Body of pancreas (tissue), 4 donors: ENCODE results near the gene LRP8. TPM values are rescaled to one million over a fixed set of nuclear protein-coding genes. Genes with fewer than 3 reads are reported as not detected.

Experiments
- ATAC-seq: fragments of 150-250 bp; one replicate; pipeline ENCODE4 v1.9.1; 2016
- DNase-seq, 4 donors: peaks; one replicate each; pipeline ENCODE4 v3.0.0-alpha.2; 2019
- H3K27ac ChIP-seq, 4 donors: fragments of 200-600 bp; sonication (generic); 1 replicate in 3 of 4; 2 replicates in 1 of 4; pipeline versions ENCODE4 v1.5.1 to v1.6.1; 2016 to 2019; ENCODE audit warnings: mild to moderate bottlenecking in 1 of 4, mixed read lengths in 1 of 4, moderate library complexity in 1 of 4
- H3K27me3 ChIP-seq, 2 donors: fragments of 200-600 bp; sonication (generic); one replicate each; pipeline ENCODE4 v1.6.0; 2016; ENCODE audit warnings: mild to moderate bottlenecking in 1 of 2
- H3K36me3 ChIP-seq, 2 donors: fragments of 200-600 bp; sonication (generic); replicated peaks in 1 of 2; 2 replicates each; pipeline ENCODE4 v1.5.1; 2016; ENCODE audit warnings: low read depth in 2 of 2; ENCODE audit not compliant: insufficient read depth in 1 of 2
- H3K4me1 ChIP-seq: fragments of 200-600 bp; sonication (generic); one replicate; pipeline ENCODE4 v1.6.0; 2016
- H3K4me3 ChIP-seq, 2 donors: fragments of 200-600 bp; sonication (generic); 1 replicate in 1 of 2; 2 replicates in 1 of 2; pipeline ENCODE4 v1.5.1; 2016 to 2019
- H3K9me3 ChIP-seq, 3 donors: fragments of 200-600 bp; sonication (generic); 1 replicate in 2 of 3; 2 replicates in 1 of 3; pipeline ENCODE4 v1.5.1; 2016
- CTCF ChIP-seq, 7 experiments: fragments of 450-650 bp in 4 of 7; fragments of 200-600 bp in 3 of 7; sonication (generic) in 3 of 7; IDR thresholded peaks; one replicate each; pipeline ENCODE4 v1.5.1; 2016 to 2019; ENCODE audit warnings: antibody characterized with exemption in 7 of 7
- POLR2A ChIP-seq, 3 donors: fragments of 450-650 bp; IDR thresholded peaks; one replicate each; pipeline ENCODE4 v1.6.1; 2016; ENCODE audit warnings: antibody characterized with exemption in 3 of 3, mild to moderate bottlenecking in 2 of 3
- WGBS, 2 donors: methylation state at CpG; one replicate each; pipeline ENCODE4 v1.1.5; 2017; 5-methylcytosine and 5-hydroxymethylcytosine counted together
- intact Hi-C: fragments of 100-400 bp; cut with DNase I; formaldehyde crosslinking; loops from one replicate; pipeline ENCODE4 v1.15.1; 2023
- total RNA-seq, 2 donors: library from RNA; depleted of rRNA; stranded (reverse); fragments of >200 nt; gene quantifications; one replicate each; pipeline ENCODE4 v1.1.0, GENCODE V29; 2016

The LRP8 gene
- total RNA-seq, 2 donors from 2014 or later = 1.3 to 4.2 TPM

DNA sequence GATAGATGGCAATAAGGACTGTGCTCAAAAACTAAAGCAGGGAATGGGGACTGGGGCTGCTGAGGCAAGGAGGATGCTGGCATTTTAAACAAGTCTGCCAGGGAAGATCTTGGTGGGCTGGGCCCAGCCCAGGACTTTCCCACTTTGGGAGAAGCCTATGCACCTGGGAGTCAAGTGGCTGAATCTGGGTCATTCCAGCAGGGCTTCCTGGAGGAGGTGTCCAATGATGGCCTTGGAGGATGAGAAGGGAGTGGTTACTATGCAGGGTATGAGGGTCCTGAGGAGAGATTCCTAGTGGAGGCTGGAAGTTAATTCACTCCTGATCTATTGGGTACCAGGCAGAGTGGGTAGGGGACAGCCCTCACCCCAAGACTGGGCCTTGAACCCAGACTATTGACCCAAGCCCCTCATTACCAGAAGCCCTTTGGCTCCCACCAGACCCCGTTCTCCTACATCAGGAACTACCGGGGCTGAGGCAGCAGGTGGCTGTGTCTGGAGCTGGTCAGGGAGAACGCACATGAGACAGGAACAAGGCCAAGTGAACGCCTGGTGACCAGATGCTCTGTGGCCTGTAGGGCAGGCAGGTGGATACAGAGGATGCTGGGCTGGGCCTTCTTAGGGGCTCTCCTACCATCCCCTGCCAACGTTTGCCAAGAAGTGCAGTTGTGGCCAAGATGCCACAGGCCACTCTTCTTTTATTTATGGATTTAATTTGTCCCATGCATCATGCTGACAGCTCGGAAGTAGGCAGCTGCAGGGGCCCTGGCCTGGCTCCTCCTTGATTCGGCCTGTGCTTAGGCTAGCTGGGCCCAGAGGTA, 18.3 kb upstream of the LRP8 start:
- H3K4me1 ChIP-seq = no peaks in the 10 kb centered on the region
- WGBS, 2 donors = 61 to 75% methylated on average over 4 to 7 of the region's 7 CpGs
- peak in 2 of 4 donors; percentile 3 to 4 for DNase-seq
- intact Hi-C loops = no loop called here
- no peak overlapping the region for H3K27ac ChIP-seq
- H3K9me3 ChIP-seq = no peaks in the 10 kb centered on the region
- H3K4me3 ChIP-seq = no peak overlapping the region
- TF ChIP-seq POLR2A (IDR thresholded peaks at IDR 0.05) (no peak), CTCF (IDR thresholded peaks at IDR 0.05) (no peak)
- ATAC-seq = no peak
- no peaks in the 10 kb centered on the region for H3K36me3 ChIP-seq
- no peaks in the 10 kb centered on the region for H3K27me3 ChIP-seq

GRCh38 chr1:53344921-53345838, 17.3 kb upstream of the LRP8 start:
- WGBS, 2 donors = 81 to 82% methylated on average over 11 of the region's 11 CpGs
- DNase-seq (peak in 2 of 4 donors; percentile 0), ATAC-seq (no peak)
- H3K36me3 ChIP-seq = no peaks in the 10 kb centered on the region
- intact Hi-C loops = no loop called here
- no peak overlapping the region for H3K4me3 ChIP-seq
- no peaks in the 10 kb centered on the region for H3K9me3 ChIP-seq
- H3K27ac ChIP-seq = no peak overlapping the region
- no peak for TF ChIP-seq POLR2A (IDR thresholded peaks at IDR 0.05)
- no peak for TF ChIP-seq CTCF (IDR thresholded peaks at IDR 0.05)
- no peaks in the 10 kb centered on the region for H3K4me1 ChIP-seq
- no peaks in the 10 kb centered on the region for H3K27me3 ChIP-seq

- Histone ChIP-seq H3K36me3 (no peaks in the 10 kb centered on the region), H3K9me3 (no peaks in the 10 kb centered on the region), H3K4me3 (no peak overlapping the region), H3K27me3 (no peaks in the 10 kb centered on the region), H3K4me1 (no peaks in the 10 kb centered on the region), H3K27ac (no peak overlapping the region)
- intact Hi-C loops = no loop called here
- 60 to 80% methylated on average over 7 to 9 of the region's 9 CpGs for WGBS, 2 donors
- ATAC-seq (no peak), DNase-seq (peak in 2 of 4 donors; percentile 5)
- TF ChIP-seq POLR2A (IDR thresholded peaks at IDR 0.05) = no peak
- TF ChIP-seq CTCF (IDR thresholded peaks at IDR 0.05) = no peak
Observed at GRCh38 chr1:53343831-53344668, 16.2 kb upstream of the LRP8 start.

GRCh38 chr1:53342735-53343470, 15.0 kb upstream of the LRP8 start:
- Histone ChIP-seq H3K27ac (no peak overlapping the region), H3K9me3 (no peaks in the 10 kb centered on the region), H3K36me3 (no peaks in the 10 kb centered on the region), H3K4me3 (no peak overlapping the region), H3K27me3 (no peaks in the 10 kb centered on the region), H3K4me1 (no peaks in the 10 kb centered on the region)
- intact Hi-C loops = no loop called here
- WGBS, 2 donors = 76 to 81% methylated on average over 10 of the region's 10 CpGs
- DNase-seq (peak in 2 of 4 donors; percentile 2 to 4), ATAC-seq (no peak)
- no peak for TF ChIP-seq CTCF (IDR thresholded peaks at IDR 0.05)
- no peak for TF ChIP-seq POLR2A (IDR thresholded peaks at IDR 0.05)
